MM.1S (cell line): Measurements from ENCODE around the gene MCU.

ENCODE experiments used
- DNase-seq: peaks from one replicate; pipeline ENCODE4 v3.0.0-alpha.2; 2015
- H2AFZ ChIP-seq: fragments of 300-600 bp; sonication (generic); 2 replicates; pipeline ENCODE4 v1.6.0; 2016; ENCODE audit warnings: antibody characterized with exemption, low read length
- H3F3A ChIP-seq: fragments of 300-600 bp; sonication (generic); 2 replicates; pipeline ENCODE4 v1.6.1; 2016; ENCODE audit warnings: mild to moderate bottlenecking, antibody characterized with exemption, low read length, moderate library complexity, mixed read lengths; ENCODE audit not compliant: insufficient read depth
- H3K27ac ChIP-seq: fragments of 300-600 bp; sonication (generic); 2 replicates; pipeline ENCODE4 v1.5.1; 2016; ENCODE audit warnings: mild to moderate bottlenecking, low read length
- H3K27me3 ChIP-seq: fragments of 300-600 bp; sonication (generic); replicated peaks from 2 replicates; pipeline ENCODE4 v1.6.0; 2016; ENCODE audit warnings: low read length; ENCODE audit not compliant: insufficient read depth
- H3K36me3 ChIP-seq: fragments of 300-600 bp; sonication (generic); replicated peaks from 2 replicates; pipeline ENCODE4 v1.6.1; 2016; ENCODE audit warnings: mild to moderate bottlenecking, low read length, mixed read lengths; ENCODE audit not compliant: insufficient read depth
- H3K4me1 ChIP-seq: fragments of 300-600 bp; sonication (generic); 2 replicates; pipeline ENCODE4 v1.6.1; 2016; ENCODE audit warnings: low read length, mixed read lengths
- H3K4me2 ChIP-seq: fragments of 300-600 bp; sonication (generic); 2 replicates; pipeline ENCODE4 v1.6.0; 2016; ENCODE audit warnings: low read depth, low read length
- H3K4me3 ChIP-seq: fragments of 300-600 bp; sonication (generic); 2 replicates; pipeline ENCODE4 v1.5.1; 2016; ENCODE audit warnings: low read length, mixed read lengths
- H3K79me2 ChIP-seq: fragments of 300-600 bp; sonication (generic); 2 replicates; pipeline ENCODE4 v1.6.1; 2016; ENCODE audit warnings: mixed run types, low read length, mixed read lengths
- H3K9ac ChIP-seq: fragments of 300-600 bp; sonication (generic); 2 replicates; pipeline ENCODE4 v1.6.1; 2016; ENCODE audit warnings: low read length, mixed read lengths
- H3K9me2 ChIP-seq: fragments of 300-600 bp; sonication (generic); replicated peaks from 2 replicates; pipeline ENCODE4 v1.6.1; 2016; ENCODE audit warnings: mild to moderate bottlenecking, low read length, mixed read lengths; ENCODE audit not compliant: insufficient read depth
- H3K9me3 ChIP-seq: fragments of 300-600 bp; sonication (generic); replicated peaks from 2 replicates; pipeline ENCODE4 v1.6.1; 2016; ENCODE audit warnings: mild to moderate bottlenecking, low read length, mixed read lengths; ENCODE audit not compliant: insufficient read depth
- H4K20me1 ChIP-seq: fragments of 300-600 bp; sonication (generic); 2 replicates; pipeline ENCODE4 v1.6.1; 2016; ENCODE audit warnings: mild to moderate bottlenecking, low read length, moderate library complexity, mixed read lengths; ENCODE audit not compliant: insufficient read depth
- EZH2 ChIP-seq: fragments of 300-600 bp; sonication (generic); optimal IDR thresholded peaks from 2 replicates; pipeline ENCODE3; 2017; ENCODE audit warnings: low read depth, mild to moderate bottlenecking, antibody characterized with exemption, low read length, mixed read lengths
- EZH2phosphoT487 ChIP-seq: fragments of 300-600 bp; sonication (generic); IDR thresholded peaks from 2 replicates; pipeline ENCODE4 v1.6.1; 2018; ENCODE audit warnings: antibody characterized with exemption, low read length
- TF ChIP-seq, protein P1 (sequence below): fragments of 300-600 bp; sonication (generic); IDR thresholded peaks from 2 replicates; pipeline ENCODE4 v1.5.1; 2016; ENCODE audit warnings: antibody characterized with exemption, low read length, mixed read lengths

The MCU gene

DNA sequence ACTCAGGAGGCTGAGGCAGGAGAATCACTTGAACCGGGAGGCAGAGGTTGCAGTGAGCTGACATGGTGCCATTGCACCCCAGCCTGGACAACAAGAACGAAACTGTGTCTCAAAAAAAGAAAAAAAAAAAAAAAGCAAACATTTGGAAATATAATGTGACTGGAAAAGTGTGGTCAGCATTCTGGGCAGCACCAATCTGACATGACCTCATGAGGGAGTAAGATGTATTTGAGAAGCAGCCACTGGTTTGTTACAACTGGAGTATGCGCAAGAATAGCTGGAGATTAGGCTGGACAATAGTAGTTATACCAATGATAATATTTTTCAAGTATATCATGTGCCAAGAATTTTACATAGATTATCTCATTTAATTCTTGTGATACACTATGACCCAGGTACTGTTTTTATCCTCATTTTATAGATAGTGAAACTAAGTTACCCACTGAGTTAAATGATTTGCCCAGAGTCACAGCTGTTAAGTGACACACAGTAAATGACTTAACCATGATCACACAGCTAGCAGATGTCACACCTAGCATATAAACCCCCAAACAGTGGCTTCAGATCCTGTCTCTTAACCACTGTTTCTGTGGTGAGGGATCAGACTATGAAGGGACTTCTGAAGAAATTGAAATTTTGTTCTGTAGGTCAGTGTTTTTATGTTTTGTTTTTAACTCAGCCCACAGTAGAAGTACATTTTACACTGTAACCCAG is 11.1 kb downstream of the MCU start:
- no peak overlapping the region for H3K4me3 ChIP-seq
- no peaks in the 10 kb centered on the region for H3K27me3 ChIP-seq
- H2AFZ ChIP-seq = no peak overlapping the region
- H4K20me1 ChIP-seq = no peaks in the 10 kb centered on the region
- TF ChIP-seq, protein P1, sequence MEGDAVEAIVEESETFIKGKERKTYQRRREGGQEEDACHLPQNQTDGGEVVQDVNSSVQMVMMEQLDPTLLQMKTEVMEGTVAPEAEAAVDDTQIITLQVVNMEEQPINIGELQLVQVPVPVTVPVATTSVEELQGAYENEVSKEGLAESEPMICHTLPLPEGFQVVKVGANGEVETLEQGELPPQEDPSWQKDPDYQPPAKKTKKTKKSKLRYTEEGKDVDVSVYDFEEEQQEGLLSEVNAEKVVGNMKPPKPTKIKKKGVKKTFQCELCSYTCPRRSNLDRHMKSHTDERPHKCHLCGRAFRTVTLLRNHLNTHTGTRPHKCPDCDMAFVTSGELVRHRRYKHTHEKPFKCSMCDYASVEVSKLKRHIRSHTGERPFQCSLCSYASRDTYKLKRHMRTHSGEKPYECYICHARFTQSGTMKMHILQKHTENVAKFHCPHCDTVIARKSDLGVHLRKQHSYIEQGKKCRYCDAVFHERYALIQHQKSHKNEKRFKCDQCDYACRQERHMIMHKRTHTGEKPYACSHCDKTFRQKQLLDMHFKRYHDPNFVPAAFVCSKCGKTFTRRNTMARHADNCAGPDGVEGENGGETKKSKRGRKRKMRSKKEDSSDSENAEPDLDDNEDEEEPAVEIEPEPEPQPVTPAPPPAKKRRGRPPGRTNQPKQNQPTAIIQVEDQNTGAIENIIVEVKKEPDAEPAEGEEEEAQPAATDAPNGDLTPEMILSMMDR = no peak
- TF ChIP-seq EZH2 (no peak), EZH2phosphoT487 (no peak)
- H3K4me2 ChIP-seq = no peak overlapping the region
- H3K36me3 ChIP-seq = no peaks in the 10 kb centered on the region
- no peak overlapping the region for H3K9ac ChIP-seq
- H3K27ac ChIP-seq = no peak overlapping the region
- no peaks in the 10 kb centered on the region for H3K9me3 ChIP-seq
- H3F3A ChIP-seq = peaks cover 2% of the 10 kb centered on the region; the same call in 1 of the 2 replicates
- H3K4me1 ChIP-seq = peaks cover 6% of the 10 kb centered on the region; the same call in 1 of the 2 replicates
- DNase-seq = peak; percentile 31
- H3K79me2 ChIP-seq = peaks cover 24% of the 10 kb centered on the region
- no peaks in the 10 kb centered on the region for H3K9me2 ChIP-seq

- H3K27me3 ChIP-seq = no peaks in the 10 kb centered on the region
- H3K27ac ChIP-seq = no peak overlapping the region
- peaks cover 2% of the 10 kb centered on the region; the same call in 1 of the 2 replicates for H3F3A ChIP-seq
Observed at GRCh38 chr10:72704117-72704516, 12.2 kb downstream of the MCU start.

DNA sequence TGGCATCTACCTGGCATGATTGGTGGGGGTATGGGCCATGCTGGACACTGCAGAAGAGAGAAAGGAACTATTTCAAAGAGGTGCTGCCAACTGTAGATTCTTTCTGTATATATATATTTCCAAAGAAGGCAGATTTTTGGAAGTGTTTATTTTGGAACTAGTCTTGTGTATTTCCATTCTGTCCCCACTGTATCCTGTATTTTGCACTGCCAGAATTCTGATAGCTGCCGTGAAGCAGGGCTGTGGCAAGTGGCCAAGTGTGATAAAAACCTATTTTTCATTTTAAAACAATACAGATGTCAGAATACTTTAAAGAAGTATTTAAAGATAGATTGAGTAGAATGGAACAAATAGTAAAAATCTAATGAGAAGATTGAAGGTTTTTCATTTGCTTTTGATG is 17.1 kb downstream of the MCU start:
- no peak overlapping the region for H3K4me2 ChIP-seq
- TF ChIP-seq, protein P1 = no peak
- no peaks in the 10 kb centered on the region for H3K9me3 ChIP-seq
- H2AFZ ChIP-seq = no peak overlapping the region
- peaks cover under 1% of the 10 kb centered on the region; the same call in 1 of the 2 replicates for H3K79me2 ChIP-seq
- H3K9ac ChIP-seq = no peak overlapping the region
- no peak overlapping the region for H3K27ac ChIP-seq
- H3K4me3 ChIP-seq = no peak overlapping the region
- no peaks in the 10 kb centered on the region for H3K9me2 ChIP-seq
- no peak for DNase-seq
- H4K20me1 ChIP-seq = no peaks in the 10 kb centered on the region
- H3F3A ChIP-seq = no peaks in the 10 kb centered on the region
- no peaks in the 10 kb centered on the region for H3K27me3 ChIP-seq
- H3K4me1 ChIP-seq = no peaks in the 10 kb centered on the region
- H3K36me3 ChIP-seq = no peaks in the 10 kb centered on the region

More at GRCh38 chr10:72704117-72704516, 12.2 kb downstream of the MCU start:
- no peaks in the 10 kb centered on the region for H3K9me3 ChIP-seq
- no peaks in the 10 kb centered on the region for H3K36me3 ChIP-seq
- no peak overlapping the region for H3K4me3 ChIP-seq
- no peak overlapping the region for H2AFZ ChIP-seq
- TF ChIP-seq EZH2 (no peak), EZH2phosphoT487 (no peak)
- TF ChIP-seq, protein P1 = no peak
- DNase-seq = no peak
- H3K4me1 ChIP-seq = peaks cover 6% of the 10 kb centered on the region; the same call in 1 of the 2 replicates
- H3K79me2 ChIP-seq = peaks cover 14% of the 10 kb centered on the region; the same call in 1 of the 2 replicates
- no peaks in the 10 kb centered on the region for H4K20me1 ChIP-seq
- H3K9ac ChIP-seq = no peak overlapping the region
- no peak overlapping the region for H3K4me2 ChIP-seq
- H3K9me2 ChIP-seq = no peaks in the 10 kb centered on the region
